Measurements from ENCODE around the gene B4GALT1. TPM values are rescaled to one million over a fixed set of nuclear protein-coding genes. Genes with fewer than 3 reads are reported as not detected.

Gene B4GALT1
- total and polyA plus RNA-seq, 2 donors (not counting 3 experiments of a cell fraction or from before 2014, with no cell fraction given): 61.4 to 66.5 TPM

GRCh38 chr9:33109850-33110595 is 57.1 kb downstream of the B4GALT1 start:
- H3K9me3 ChIP-seq (replicated peaks; ENCODE audit: control insufficient read depth, insufficient read depth, low read length): no peaks in the 10 kb centered on the region
- H3K27ac ChIP-seq (ENCODE audit: insufficient read depth, low read depth, low read length): no peak overlapping the region
- peaks cover 0 to 17% of the 10 kb centered on the region in 2 experiments for H3K36me3 ChIP-seq (ENCODE audit: control insufficient read depth in 2 of 2, extremely low read depth in 1 of 2, insufficient read depth in 2 of 2, low read length in 2 of 2)
- H3K4me1 ChIP-seq (ENCODE audit: control insufficient read depth, extremely low read depth, insufficient read depth, low read length): peaks cover 22% of the 10 kb centered on the region
- H4K20me1 ChIP-seq (replicated peaks; ENCODE audit: control insufficient read depth, extremely low read depth, insufficient read depth, low read length): no peaks in the 10 kb centered on the region
- TF ChIP-seq EZH2 (IDR thresholded peaks at IDR 0.05; ENCODE audit: borderline replicate concordance, low read depth, low read length, severe bottlenecking) (no peak), FOS (IDR thresholded peaks at IDR 0.05; ENCODE audit: borderline replicate concordance, insufficient read depth, low read length) (no peak), JUN (IDR thresholded peaks at IDR 0.05; ENCODE audit: borderline replicate concordance, insufficient read depth, insufficient read length, low read depth) (no peak), POLR2A (IDR thresholded peaks at IDR 0.05; ENCODE audit: low read depth, low read length) (no peak), POLR2AphosphoS5 (IDR thresholded peaks at IDR 0.05; ENCODE audit: insufficient read depth, low read depth, low read length) (no peak), CTCF (IDR thresholded peaks at IDR 0.05; ENCODE audit: extremely low read depth in 1 of 2, insufficient read depth in 1 of 2, low read depth in 1 of 2, low read length in 2 of 2) (no peak), GATA2 (IDR thresholded peaks at IDR 0.05; ENCODE audit: insufficient read depth, insufficient read length, low read depth, low read length) (no peak), MYC (IDR thresholded peaks at IDR 0.05; ENCODE audit: low read depth, low read length) (no peak), MAX (IDR thresholded peaks at IDR 0.05; ENCODE audit: insufficient read depth, insufficient read length) (no peak)
- no peaks in the 10 kb centered on the region for H3K9me1 ChIP-seq (replicated peaks; ENCODE audit: control insufficient read depth, extremely low read depth, insufficient read depth, low read length)
- FAIRE-seq (no peak), DNase-seq (ENCODE audit: low read depth, low spot score) (no peak)
- intact Hi-C loops (cut with micrococcal nuclease) (no loop called here), dilution Hi-C loops (cut with MboI; ENCODE audit: extremely low pct_ligation_motif_present, low sequenced_read_pairs) (no loop called here)
- H2AFZ ChIP-seq (ENCODE audit: low read depth, low read length): no peak overlapping the region
- POLR2A ChIA-PET: no interaction called here
- no peak overlapping the region for H3K4me3 ChIP-seq (replicated peaks in 1 of 3; ENCODE audit: insufficient read depth in 1 of 3, low read depth in 1 of 3, low read length in 3 of 3)
- no peaks in the 10 kb centered on the region for H3K27me3 ChIP-seq (ENCODE audit: control insufficient read depth in 2 of 2, insufficient read depth in 2 of 2, low read length in 2 of 2)
- no peak overlapping the region for H3K4me2 ChIP-seq (ENCODE audit: insufficient read depth, low read length)
- no TSS peak for BruUV-seq (replicated peaks)
- no peaks in the 10 kb centered on the region for H3K79me2 ChIP-seq (ENCODE audit: control insufficient read depth, insufficient read depth, low read length)
- no peak overlapping the region for H3K9ac ChIP-seq (replicated peaks; ENCODE audit: extremely low read depth, insufficient read depth, low read length)
- CTCF ChIA-PET: interaction anchor here (1.0 to 2.0 kb wide), 2 partner anchors 20 to 115 kb away, joined by 4 to 9 read pairs; no protein-coding TSS in a partner anchor

Measured in endothelial cell of umbilical vein (primary cell).